ENCODE results near the gene GOLGA2.

GRCh38 chr9:128266868-128267590, 8.8 kb downstream of the GOLGA2 start:
- TF ChIP-seq POLR2A (IDR thresholded peaks at IDR 0.05; ENCODE audit: low read depth, low read length), result no peak
- TF ChIP-seq POLR2AphosphoS5 (IDR thresholded peaks at IDR 0.05; ENCODE audit: low read depth, low read length), result no peak

Measured in GM12892 (cell line).